Activated CD4-positive, alpha-beta T cell treated with anti-CD3 and anti-CD28 coated beads, Interleukin-2, amount 50 U/mL, for 4 hours (primary cell): ENCODE results near the gene CDC42BPA.
"Not testable (repeated sequence)": the region's sequence is repeated elsewhere in the genome, so short reads cannot be mapped to it uniquely, and the experiment has no call there.

ENCODE experiments used
- DNase-seq, 2 experiments: peaks; one replicate each; pipeline ENCODE4 v3.0.0-alpha.2; 2020

CDC42BPA gene

GRCh38 chr1:227112538-227112937 lies 205.8 kb downstream of the CDC42BPA start:
- no peak for DNase-seq

- DNase-seq = no peak
Measured at GRCh38 chr1:227111782-227112181, 206.5 kb downstream of the CDC42BPA start.

- not testable (repeated sequence) for DNase-seq
Measured at GRCh38 chr1:227105291-227105690, 213.0 kb downstream of the CDC42BPA start.

GRCh38 chr1:227102056-227102455 lies 216.2 kb downstream of the CDC42BPA start:
- no peak for DNase-seq

GRCh38 chr1:227094249-227094966 lies 223.9 kb downstream of the CDC42BPA start:
- DNase-seq = no peak

- DNase-seq = no peak
Measured at GRCh38 chr1:227093309-227093708, 225.0 kb downstream of the CDC42BPA start.

- no peak for DNase-seq
Measured at GRCh38 chr1:227092069-227092468, 226.2 kb downstream of the CDC42BPA start.

- no peak for DNase-seq
Measured at GRCh38 chr1:227086636-227087035, 231.7 kb downstream of the CDC42BPA start.

- no peak for DNase-seq
Measured at GRCh38 chr1:227082999-227083746, 235.1 kb downstream of the CDC42BPA start.

GRCh38 chr1:227077783-227078182 lies 240.5 kb downstream of the CDC42BPA start:
- DNase-seq = no peak

GRCh38 chr1:227073786-227074185 lies 244.5 kb downstream of the CDC42BPA start:
- DNase-seq = no peak

GRCh38 chr1:227072991-227073390 lies 245.3 kb downstream of the CDC42BPA start:
- no peak for DNase-seq

- no peak for DNase-seq
Measured at GRCh38 chr1:227071895-227072587, 246.3 kb downstream of the CDC42BPA start.

GRCh38 chr1:227070638-227071285 lies 247.5 kb downstream of the CDC42BPA start:
- no peak for DNase-seq

GRCh38 chr1:227069490-227069889 lies 248.8 kb downstream of the CDC42BPA start:
- no peak for DNase-seq

- no peak for DNase-seq
Measured at GRCh38 chr1:227068883-227069282, 249.4 kb downstream of the CDC42BPA start.

GRCh38 chr1:227066999-227067398 lies 251.3 kb downstream of the CDC42BPA start:
- DNase-seq = no peak

- no peak for DNase-seq
Measured at GRCh38 chr1:227065311-227065710, 253.0 kb downstream of the CDC42BPA start.

GRCh38 chr1:227062306-227062705 lies 256.0 kb downstream of the CDC42BPA start:
- DNase-seq = no peak

GRCh38 chr1:227059076-227059475 lies 259.2 kb downstream of the CDC42BPA start:
- no peak for DNase-seq

GRCh38 chr1:227058321-227058751 lies 260.0 kb downstream of the CDC42BPA start:
- no peak for DNase-seq

- no peak for DNase-seq
Measured at GRCh38 chr1:227049253-227049652, 269.0 kb downstream of the CDC42BPA start.

- DNase-seq = no peak
Measured at GRCh38 chr1:227043755-227044154, 274.5 kb downstream of the CDC42BPA start.
